ENCODE measurements around the gene CR1. TPM values are rescaled to one million over a fixed set of nuclear protein-coding genes. Genes with fewer than 3 reads are reported as not detected.

Gene CR1
- total RNA-seq, 1 experiment from 2014 or later, result not detected

- CTCF ChIA-PET, result no interaction called here
- Mint-ChIP-seq H3K9me3 (ENCODE audit: low read depth, unreplicated experiment) (no peaks in the 10 kb centered on the region), H3K27ac (ENCODE audit: unreplicated experiment) (no peak overlapping the region), H3K27me3 (ENCODE audit: unreplicated experiment) (no peaks in the 10 kb centered on the region), H3K4me3 (ENCODE audit: low read depth, unreplicated experiment) (no peak overlapping the region), H3K36me3 (ENCODE audit: insufficient read depth, unreplicated experiment) (no peaks in the 10 kb centered on the region), H3K4me1 (ENCODE audit: low read depth, unreplicated experiment) (no peaks in the 10 kb centered on the region)
- intact Hi-C loops (cut with micrococcal nuclease; ENCODE audit: unreplicated experiment), result no loop called here
- BruUV-seq (replicated peaks), result no TSS peak
- DNase-seq, result no peak
- no peak for TF ChIP-seq CTCF (IDR thresholded peaks at IDR 0.05; ENCODE audit: unreplicated experiment)
These were observed 107.8 kb downstream of the CR1 start for GRCh38 chr1:207603777-207604176.

DNA sequence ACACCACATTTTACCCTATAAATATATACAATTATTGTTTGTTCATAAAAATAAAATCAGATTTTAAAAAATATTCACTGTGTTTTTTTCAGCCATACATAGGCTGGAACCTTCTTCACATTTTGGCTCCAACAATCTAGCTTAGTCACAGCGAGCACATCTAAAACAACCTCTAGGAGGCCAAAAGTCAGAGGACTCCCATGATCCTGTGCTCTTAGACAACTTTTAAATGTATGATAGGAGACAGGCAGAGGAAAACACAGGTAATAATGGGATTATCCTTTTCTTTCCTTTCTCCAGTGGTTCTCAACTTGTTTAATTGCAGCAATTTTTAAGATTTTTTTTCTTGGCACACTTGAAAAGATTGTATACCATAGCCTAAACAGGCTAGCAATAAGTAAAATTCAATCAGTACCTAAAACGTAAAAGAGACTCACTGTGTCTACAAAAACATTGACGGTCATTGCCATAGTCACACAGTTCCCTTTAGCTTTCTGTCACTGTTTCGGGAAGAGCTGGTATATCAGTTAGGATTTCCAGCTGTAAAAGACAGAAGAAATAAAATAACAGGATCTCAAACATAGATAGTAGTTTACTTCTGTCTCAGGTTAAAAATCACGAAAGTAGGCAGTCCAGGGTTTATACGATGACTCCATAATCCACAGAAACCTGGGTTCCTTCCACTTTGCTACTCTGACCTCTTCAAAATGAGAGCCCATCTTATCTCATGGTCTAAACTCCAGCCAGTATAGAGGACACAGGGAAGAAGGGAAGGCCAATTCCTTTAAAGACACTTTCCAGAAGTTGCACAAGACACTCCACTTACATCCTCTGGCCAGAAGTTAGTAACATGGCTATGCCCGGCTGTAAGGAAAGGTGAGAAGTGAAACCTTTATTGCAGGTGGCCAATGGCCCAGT lies 109.7 kb downstream of the CR1 start:
- no peak for TF ChIP-seq CTCF (IDR thresholded peaks at IDR 0.05; ENCODE audit: unreplicated experiment)
- intact Hi-C loops (cut with micrococcal nuclease; ENCODE audit: unreplicated experiment), result no loop called here
- Mint-ChIP-seq H3K36me3 (ENCODE audit: insufficient read depth, unreplicated experiment) (no peaks in the 10 kb centered on the region), H3K27me3 (ENCODE audit: unreplicated experiment) (no peaks in the 10 kb centered on the region), H3K9me3 (ENCODE audit: low read depth, unreplicated experiment) (no peaks in the 10 kb centered on the region), H3K4me3 (ENCODE audit: low read depth, unreplicated experiment) (no peak overlapping the region), H3K4me1 (ENCODE audit: low read depth, unreplicated experiment) (no peaks in the 10 kb centered on the region), H3K27ac (ENCODE audit: unreplicated experiment) (no peak overlapping the region)
- CTCF ChIA-PET, result no interaction called here
- no TSS peak for BruUV-seq (replicated peaks)
- DNase-seq, result no peak

GRCh38 chr1:207606362-207606755 lies 110.4 kb downstream of the CR1 start:
- H3K27me3 Mint-ChIP-seq (ENCODE audit: unreplicated experiment), result no peaks in the 10 kb centered on the region
- CTCF ChIA-PET, result no interaction called here
- no peak overlapping the region for H3K4me3 Mint-ChIP-seq (ENCODE audit: low read depth, unreplicated experiment)
- no peak overlapping the region for H3K27ac Mint-ChIP-seq (ENCODE audit: unreplicated experiment)
- H3K4me1 Mint-ChIP-seq (ENCODE audit: low read depth, unreplicated experiment), result no peaks in the 10 kb centered on the region
- no peak for DNase-seq
- H3K9me3 Mint-ChIP-seq (ENCODE audit: low read depth, unreplicated experiment), result no peaks in the 10 kb centered on the region
- TF ChIP-seq CTCF (IDR thresholded peaks at IDR 0.05; ENCODE audit: unreplicated experiment), result no peak
- intact Hi-C loops (cut with micrococcal nuclease; ENCODE audit: unreplicated experiment), result no loop called here
- no peaks in the 10 kb centered on the region for H3K36me3 Mint-ChIP-seq (ENCODE audit: insufficient read depth, unreplicated experiment)
- no TSS peak for BruUV-seq (replicated peaks)

DNA sequence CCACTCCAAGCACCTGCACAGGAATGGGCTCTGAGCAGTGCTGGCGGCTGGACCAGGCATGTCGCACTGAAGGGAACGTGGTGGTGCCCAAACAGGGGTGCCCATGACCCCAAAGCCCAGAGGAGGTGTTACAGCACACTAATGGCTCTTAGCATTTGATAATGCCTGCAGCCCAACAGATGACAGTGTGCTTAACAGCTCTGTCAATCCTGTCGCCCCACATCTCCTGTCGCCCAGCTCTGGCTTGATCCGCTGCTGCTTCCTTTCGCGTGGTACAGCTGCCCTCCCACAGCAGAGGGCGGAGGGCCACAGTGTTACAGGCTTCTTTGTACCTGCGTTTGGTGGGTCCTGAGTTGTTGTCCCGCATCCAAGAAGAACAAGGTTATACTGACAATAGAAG lies 116.8 kb downstream of the CR1 start:
- H3K4me1 Mint-ChIP-seq (ENCODE audit: low read depth, unreplicated experiment), result no peaks in the 10 kb centered on the region
- H3K4me3 Mint-ChIP-seq (ENCODE audit: low read depth, unreplicated experiment), result no peak overlapping the region
- H3K9me3 Mint-ChIP-seq (ENCODE audit: low read depth, unreplicated experiment), result no peaks in the 10 kb centered on the region
- H3K27me3 Mint-ChIP-seq (ENCODE audit: unreplicated experiment), result peaks cover 36% of the 10 kb centered on the region
- no peak overlapping the region for H3K27ac Mint-ChIP-seq (ENCODE audit: unreplicated experiment)
- no TSS peak for BruUV-seq (replicated peaks)
- no peak for DNase-seq
- intact Hi-C loops (cut with micrococcal nuclease; ENCODE audit: unreplicated experiment), result no loop called here
- no peak for TF ChIP-seq CTCF (IDR thresholded peaks at IDR 0.05; ENCODE audit: unreplicated experiment)
- CTCF ChIA-PET, result no interaction called here
- no peaks in the 10 kb centered on the region for H3K36me3 Mint-ChIP-seq (ENCODE audit: insufficient read depth, unreplicated experiment)

All from Calu3 (cell line).